Measurements from ENCODE around the gene ODAD4. TPM values are rescaled to one million over a fixed set of nuclear protein-coding genes. Genes with fewer than 3 reads are reported as not detected.
"Not testable (repeated sequence)": the region's sequence is repeated elsewhere in the genome, so short reads cannot be mapped to it uniquely, and the experiment has no call there.

The ODAD4 gene
- total and polyA plus RNA-seq, 2 donors, result 1.4 to 2.0 TPM

- Histone ChIP-seq H3K4me3 (ENCODE audit: low read depth, low read length) (peak within 1 kb of the TSS; percentile 90), H3K4me1 (ENCODE audit: insufficient read depth) (no peaks in the 10 kb centered on the region), H3K27ac (ENCODE audit: low read depth) (peak within 1 kb of the TSS; percentile 56), H3K36me3 (ENCODE audit: insufficient read depth) (no peaks in the 10 kb centered on the region)
- WGBS, result under 1% methylated on average over 80 of the region's 80 CpGs
- peak; percentile 89 for DNase-seq (ENCODE audit: extremely low spot score)
Observed at GRCh38 chr17:41918314-41919164, 11.9 kb upstream of the ODAD4 start, which contains the start of gene ACLY. Gene ACLY, minus strand, starts transcription at chr17:41918951. Its CDS starts 5,078 bp downstream, at chr17:41913873.

DNA sequence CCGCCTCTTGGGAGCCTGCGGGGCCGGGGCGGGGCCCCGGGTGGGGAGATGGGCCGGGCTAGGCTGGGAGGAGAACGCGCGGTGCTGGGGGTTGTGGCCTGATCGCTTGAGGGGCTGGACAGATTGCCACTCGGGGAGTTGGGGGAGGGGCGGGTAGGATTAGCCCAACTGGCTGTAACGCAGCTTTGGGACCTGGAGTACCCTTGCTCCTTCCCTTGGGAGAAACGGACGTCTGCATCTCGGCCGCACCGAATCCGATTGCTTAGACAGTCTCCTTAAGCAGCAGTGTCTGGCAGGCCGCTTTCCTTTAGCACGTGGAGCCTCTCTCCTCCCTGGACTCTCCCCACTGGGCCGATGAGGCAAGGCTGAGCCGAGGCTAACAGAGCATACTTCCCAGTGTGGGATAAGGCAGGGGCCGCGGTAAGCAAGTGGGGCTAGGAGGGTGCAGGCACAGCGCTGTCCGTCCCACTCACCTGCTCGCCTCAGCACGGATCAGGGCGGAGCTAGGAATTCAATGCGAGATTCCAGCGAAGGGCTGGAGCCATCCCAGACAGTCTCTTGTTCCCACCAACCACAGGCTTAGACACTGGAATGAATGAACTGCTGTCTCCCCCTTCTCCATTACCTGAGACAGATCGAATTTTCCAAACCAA is 11.1 kb upstream of the ODAD4 start:
- no peak for DNase-seq (ENCODE audit: extremely low spot score)
- WGBS, result 5% methylated on average over 33 of the region's 33 CpGs

DNA sequence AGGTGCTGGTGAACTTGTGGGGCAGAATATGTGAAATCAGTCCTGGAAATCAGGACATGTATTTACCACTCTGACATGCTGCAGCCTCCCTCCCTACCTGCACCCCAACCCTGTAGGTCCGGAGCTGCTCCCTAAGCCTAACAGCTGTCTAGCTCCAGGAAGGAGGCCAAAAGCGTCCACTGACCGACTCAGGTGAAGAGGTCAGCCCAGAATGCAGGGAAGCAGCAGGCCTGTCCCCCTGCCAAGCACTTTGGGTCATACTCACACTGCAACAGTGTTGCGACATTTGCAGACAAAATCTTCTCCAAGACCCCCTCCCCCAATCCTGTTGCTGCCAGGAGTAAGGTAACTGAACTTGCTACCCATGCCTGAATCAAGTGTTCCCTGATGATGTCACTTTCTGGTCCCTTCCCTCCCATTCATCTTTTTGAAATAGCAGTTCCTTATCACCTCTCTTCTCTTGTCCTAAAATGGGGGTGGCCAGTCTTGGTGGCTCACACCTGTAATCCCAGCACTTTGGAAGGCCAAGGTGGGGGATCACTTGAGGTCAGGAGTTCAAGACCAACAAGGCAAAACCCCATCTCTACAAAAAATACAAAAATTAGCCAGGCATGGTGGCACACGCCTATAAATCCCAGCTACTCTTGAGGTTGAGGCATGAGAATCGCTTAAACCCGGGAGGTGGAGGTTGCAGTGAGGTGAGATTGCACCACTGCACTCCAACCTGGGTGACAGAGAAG is 10.4 kb upstream of the ODAD4 start:
- H3K4me3 ChIP-seq (ENCODE audit: low read depth, low read length), result no peak overlapping the region
- no peaks in the 10 kb centered on the region for H3K4me1 ChIP-seq (ENCODE audit: insufficient read depth)
- 78% methylated on average over 7 of the region's 7 CpGs for WGBS
- no peaks in the 10 kb centered on the region for H3K36me3 ChIP-seq (ENCODE audit: insufficient read depth)
- DNase-seq (ENCODE audit: extremely low spot score), result no peak
- H3K27ac ChIP-seq (ENCODE audit: low read depth), result no peak overlapping the region

More for the DNA sequence above, 11.1 kb upstream of the ODAD4 start:
- H3K4me1 ChIP-seq (ENCODE audit: insufficient read depth), result no peaks in the 10 kb centered on the region
- no peak overlapping the region for H3K27ac ChIP-seq (ENCODE audit: low read depth)
- peak overlapping the region; percentile 90 for H3K4me3 ChIP-seq (ENCODE audit: low read depth, low read length)
- no peaks in the 10 kb centered on the region for H3K36me3 ChIP-seq (ENCODE audit: insufficient read depth)

DNA sequence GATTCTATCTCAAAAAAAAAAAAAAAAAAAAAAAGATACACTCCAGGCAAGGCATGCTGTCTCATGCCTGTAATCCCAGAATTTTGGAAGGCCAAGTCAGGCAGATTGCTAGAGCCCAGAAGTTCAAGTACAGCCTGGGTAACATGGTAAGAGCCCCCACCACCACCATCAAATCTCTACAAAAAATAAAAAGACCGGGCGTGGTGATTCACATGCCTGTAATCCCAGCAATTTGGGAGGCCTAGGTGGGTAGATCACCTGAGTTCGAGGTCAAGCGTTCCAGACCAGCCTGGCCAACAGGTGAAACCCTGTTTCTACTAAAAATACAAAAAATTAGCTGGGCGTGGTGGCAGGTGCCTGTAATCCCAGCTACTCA is 9.8 kb upstream of the ODAD4 start:
- H3K36me3 ChIP-seq (ENCODE audit: insufficient read depth), result no peaks in the 10 kb centered on the region
- H3K4me1 ChIP-seq (ENCODE audit: insufficient read depth), result no peaks in the 10 kb centered on the region
- 98% methylated on average over 5 of the region's 5 CpGs for WGBS
- DNase-seq (ENCODE audit: extremely low spot score), result no peak
- no peak overlapping the region for H3K4me3 ChIP-seq (ENCODE audit: low read depth, low read length)
- H3K27ac ChIP-seq (ENCODE audit: low read depth), result no peak overlapping the region

GRCh38 chr17:41925991-41926590 is 4.3 kb upstream of the ODAD4 start:
- WGBS, result 82% methylated on average over 7 of the region's 7 CpGs
- no peak for DNase-seq (ENCODE audit: extremely low spot score)
- Histone ChIP-seq H3K4me1 (ENCODE audit: insufficient read depth) (no peaks in the 10 kb centered on the region), H3K36me3 (ENCODE audit: insufficient read depth) (no peaks in the 10 kb centered on the region), H3K27ac (ENCODE audit: low read depth) (no peak overlapping the region), H3K4me3 (ENCODE audit: low read depth, low read length) (no peak overlapping the region)

DNA sequence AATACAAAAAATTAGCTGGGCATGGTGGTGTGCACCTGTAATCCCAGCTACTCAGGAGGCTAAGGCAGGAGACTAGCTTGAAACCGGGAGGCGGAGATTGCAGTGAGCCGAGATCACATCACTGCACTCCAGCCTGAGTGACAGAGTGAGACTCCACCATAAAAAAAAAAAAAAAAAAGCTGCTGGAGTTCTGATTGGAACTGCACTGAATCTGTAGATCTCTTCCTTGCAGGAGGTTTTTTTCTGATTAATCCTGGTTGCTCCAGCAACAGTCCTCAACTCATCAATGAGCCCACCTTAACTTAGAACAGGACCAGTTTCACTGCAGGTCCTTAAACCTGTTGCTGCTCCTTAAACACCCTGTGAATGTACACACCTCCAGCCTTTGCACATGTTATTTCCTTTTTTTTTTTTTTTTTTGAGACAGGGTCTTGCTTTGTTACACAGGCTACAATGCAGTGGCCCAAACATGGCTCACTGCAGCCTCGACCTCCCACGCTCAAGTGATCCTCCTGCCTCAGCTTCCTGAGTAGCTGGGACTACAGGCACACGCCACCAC is 1.6 kb upstream of the ODAD4 start:
- no peak overlapping the region for H3K27ac ChIP-seq (ENCODE audit: low read depth)
- 78% methylated on average over 6 of the region's 6 CpGs for WGBS
- H3K4me3 ChIP-seq (ENCODE audit: low read depth, low read length), result no peak overlapping the region

GRCh38 chr17:41930833-41931156 is 378 bp downstream of the ODAD4 start:
- DNase-seq (ENCODE audit: extremely low spot score); H3K27ac ChIP-seq (ENCODE audit: low read depth); H3K4me1 ChIP-seq (ENCODE audit: insufficient read depth); H3K36me3 ChIP-seq (ENCODE audit: insufficient read depth): not testable (repeated sequence)
- 52% methylated on average over 18 of the region's 18 CpGs for WGBS
- peak overlapping the region; percentile 52 for H3K4me3 ChIP-seq (ENCODE audit: low read depth, low read length)

More for the DNA sequence above, 1.6 kb upstream of the ODAD4 start:
- Histone ChIP-seq H3K36me3 (ENCODE audit: insufficient read depth) (no peaks in the 10 kb centered on the region), H3K4me1 (ENCODE audit: insufficient read depth) (no peaks in the 10 kb centered on the region)
- no peak for DNase-seq (ENCODE audit: extremely low spot score)

- H3K27ac ChIP-seq (ENCODE audit: low read depth); H3K4me1 ChIP-seq (ENCODE audit: insufficient read depth); H3K36me3 ChIP-seq (ENCODE audit: insufficient read depth); H3K4me3 ChIP-seq (ENCODE audit: low read depth, low read length); DNase-seq (ENCODE audit: extremely low spot score): not testable (repeated sequence)
- 84% methylated on average over 4 of the region's 4 CpGs for WGBS
Observed at GRCh38 chr17:41931715-41932114, 1.3 kb downstream of the ODAD4 start.

- WGBS, result 48% methylated on average over 2 of the region's 2 CpGs
- no peak for DNase-seq (ENCODE audit: extremely low spot score)
- Histone ChIP-seq H3K27ac (ENCODE audit: low read depth) (no peak overlapping the region), H3K4me3 (ENCODE audit: low read depth, low read length) (no peak overlapping the region), H3K4me1 (ENCODE audit: insufficient read depth) (no peaks in the 10 kb centered on the region), H3K36me3 (ENCODE audit: insufficient read depth) (no peaks in the 10 kb centered on the region)
Observed at GRCh38 chr17:41932816-41933389, 2.5 kb downstream of the ODAD4 start.

DNA sequence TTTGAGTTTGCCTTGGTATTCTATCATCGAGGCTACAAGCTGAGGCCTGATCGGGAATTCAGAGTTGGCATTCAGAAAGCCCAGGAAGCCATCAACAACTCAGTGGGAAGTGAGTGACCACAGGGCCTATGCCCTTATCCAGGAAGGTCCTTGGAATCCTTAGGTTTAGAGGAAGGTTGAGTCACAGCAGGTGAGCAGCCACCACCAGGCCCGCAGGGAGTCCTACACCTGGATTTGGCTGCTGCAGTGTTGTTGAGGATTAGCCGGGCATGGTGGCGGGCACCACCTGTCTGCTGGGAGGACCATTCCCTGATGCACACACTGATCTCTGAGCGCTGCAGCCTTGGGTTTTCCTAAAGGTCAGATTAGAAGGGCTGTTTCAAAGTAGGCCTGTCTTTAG is 5.2 kb downstream of the ODAD4 start:
- no peak for DNase-seq (ENCODE audit: extremely low spot score)
- H3K4me1 ChIP-seq (ENCODE audit: insufficient read depth), result no peaks in the 10 kb centered on the region
- no peak overlapping the region for H3K4me3 ChIP-seq (ENCODE audit: low read depth, low read length)
- H3K36me3 ChIP-seq (ENCODE audit: insufficient read depth), result no peaks in the 10 kb centered on the region
- WGBS, result 94% methylated on average over 6 of the region's 6 CpGs
- H3K27ac ChIP-seq (ENCODE audit: low read depth), result no peak overlapping the region

DNA sequence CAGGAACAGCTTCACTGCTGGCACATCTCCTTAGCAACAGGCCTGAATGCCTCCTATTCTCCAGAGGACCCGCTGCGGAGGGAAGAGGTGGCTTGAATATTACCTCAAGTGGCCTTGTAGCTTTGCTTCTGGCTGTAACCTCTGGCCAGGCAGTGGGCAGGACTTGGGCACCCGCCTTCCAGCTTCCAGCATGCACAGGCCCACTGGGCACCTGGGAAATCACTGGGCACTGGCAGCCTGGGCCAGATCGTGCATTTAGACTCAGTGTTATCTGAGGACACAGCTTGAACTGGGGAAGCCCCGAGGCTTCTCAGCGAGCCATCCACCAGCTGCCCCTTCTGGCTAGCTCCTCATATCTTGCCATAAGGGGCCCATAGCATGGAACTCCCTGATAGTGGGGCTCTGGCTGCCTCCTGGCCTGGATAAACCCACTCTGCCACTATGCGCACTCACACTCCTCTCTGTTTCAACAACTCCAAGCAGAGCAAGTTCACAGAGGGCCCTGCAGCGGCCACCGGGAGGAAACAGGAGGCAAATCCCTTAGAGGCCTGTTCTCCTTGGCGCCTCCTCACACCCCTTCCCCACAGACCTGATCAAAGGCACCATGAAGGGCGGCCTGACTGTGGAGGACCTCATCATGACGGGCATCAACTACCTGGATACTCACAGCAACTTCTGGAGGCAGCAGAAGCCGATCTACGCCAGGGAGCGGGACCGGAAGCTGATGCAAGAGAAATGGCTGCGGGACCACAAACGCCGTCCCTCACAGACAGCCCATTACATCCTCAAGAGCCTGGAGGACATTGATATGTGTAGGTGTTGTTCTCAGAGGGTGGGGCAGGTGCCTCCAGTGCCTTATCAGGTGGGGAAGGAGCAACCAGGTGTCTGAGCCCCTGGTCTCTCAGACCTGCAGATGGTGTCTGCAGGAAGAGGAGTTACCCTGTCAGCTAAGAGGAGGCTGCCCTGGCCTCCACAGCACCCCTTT is 7.8 kb downstream of the ODAD4 start:
- WGBS, result 93% methylated on average over 19 of the region's 19 CpGs
- no peak overlapping the region for H3K4me3 ChIP-seq (ENCODE audit: low read depth, low read length)
- no peaks in the 10 kb centered on the region for H3K36me3 ChIP-seq (ENCODE audit: insufficient read depth)
- H3K4me1 ChIP-seq (ENCODE audit: insufficient read depth), result no peaks in the 10 kb centered on the region
- no peak for DNase-seq (ENCODE audit: extremely low spot score)
- H3K27ac ChIP-seq (ENCODE audit: low read depth), result no peak overlapping the region

GRCh38 chr17:41939044-41939692 is 8.8 kb downstream of the ODAD4 start:
- Histone ChIP-seq H3K36me3 (ENCODE audit: insufficient read depth) (no peaks in the 10 kb centered on the region), H3K27ac (ENCODE audit: low read depth) (no peak overlapping the region), H3K4me1 (ENCODE audit: insufficient read depth) (no peaks in the 10 kb centered on the region), H3K4me3 (ENCODE audit: low read depth, low read length) (no peak overlapping the region)
- DNase-seq (ENCODE audit: extremely low spot score), result no peak
- WGBS, result 84% methylated on average over 4 of the region's 4 CpGs
